ENCODE measurements around the gene CC2D1A. TPM values are rescaled to one million over a fixed set of nuclear protein-coding genes. Genes with fewer than 3 reads are reported as not detected.

The CC2D1A gene
- total RNA-seq, 1 donor from 2014 or later: 20.1 TPM

DNA sequence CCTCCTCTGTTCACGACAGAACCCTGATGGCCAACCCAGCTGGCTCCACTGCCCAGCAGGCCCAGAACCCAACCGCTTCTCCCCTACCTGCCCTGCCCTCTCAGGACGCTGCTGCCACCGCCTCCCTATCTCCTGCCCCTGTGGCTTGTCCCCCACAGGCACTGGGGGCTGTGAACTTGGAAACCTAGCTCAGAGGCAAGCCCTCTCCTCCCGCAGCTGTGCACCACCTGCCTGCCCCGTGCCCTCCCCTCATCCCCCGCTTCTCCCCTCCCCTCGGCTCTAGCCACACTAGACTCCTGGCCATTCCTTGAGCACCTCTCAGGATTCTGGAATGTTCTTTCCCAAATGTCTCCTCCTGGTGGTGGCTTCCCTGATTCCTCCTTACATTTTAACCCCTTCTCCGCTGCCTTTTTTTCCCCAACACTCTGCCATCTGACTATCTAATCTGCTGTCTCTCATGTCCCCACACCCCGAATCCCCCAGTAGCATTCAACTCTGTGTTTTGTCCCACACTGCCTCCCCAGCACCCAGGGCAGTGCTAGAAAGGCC lies 22.4 kb upstream of the CC2D1A start:
- no peak for DNase-seq
- H3K36me3 ChIP-seq: no peaks in the 10 kb centered on the region
- TF ChIP-seq, protein P1, sequence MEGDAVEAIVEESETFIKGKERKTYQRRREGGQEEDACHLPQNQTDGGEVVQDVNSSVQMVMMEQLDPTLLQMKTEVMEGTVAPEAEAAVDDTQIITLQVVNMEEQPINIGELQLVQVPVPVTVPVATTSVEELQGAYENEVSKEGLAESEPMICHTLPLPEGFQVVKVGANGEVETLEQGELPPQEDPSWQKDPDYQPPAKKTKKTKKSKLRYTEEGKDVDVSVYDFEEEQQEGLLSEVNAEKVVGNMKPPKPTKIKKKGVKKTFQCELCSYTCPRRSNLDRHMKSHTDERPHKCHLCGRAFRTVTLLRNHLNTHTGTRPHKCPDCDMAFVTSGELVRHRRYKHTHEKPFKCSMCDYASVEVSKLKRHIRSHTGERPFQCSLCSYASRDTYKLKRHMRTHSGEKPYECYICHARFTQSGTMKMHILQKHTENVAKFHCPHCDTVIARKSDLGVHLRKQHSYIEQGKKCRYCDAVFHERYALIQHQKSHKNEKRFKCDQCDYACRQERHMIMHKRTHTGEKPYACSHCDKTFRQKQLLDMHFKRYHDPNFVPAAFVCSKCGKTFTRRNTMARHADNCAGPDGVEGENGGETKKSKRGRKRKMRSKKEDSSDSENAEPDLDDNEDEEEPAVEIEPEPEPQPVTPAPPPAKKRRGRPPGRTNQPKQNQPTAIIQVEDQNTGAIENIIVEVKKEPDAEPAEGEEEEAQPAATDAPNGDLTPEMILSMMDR (IDR thresholded peaks at IDR 0.05; ENCODE audit: borderline replicate concordance): no peak
- no peak overlapping the region for H3K4me3 ChIP-seq
- peaks cover 35% of the 10 kb centered on the region for H3K4me1 ChIP-seq
- no peak overlapping the region for H3K27ac ChIP-seq (replicated peaks)
- no peaks in the 10 kb centered on the region for H3K9me3 ChIP-seq (replicated peaks)
- intact Hi-C loops (cut with micrococcal nuclease): no loop called here
- H3K27me3 ChIP-seq (ENCODE audit: low read depth): no peaks in the 10 kb centered on the region

DNA sequence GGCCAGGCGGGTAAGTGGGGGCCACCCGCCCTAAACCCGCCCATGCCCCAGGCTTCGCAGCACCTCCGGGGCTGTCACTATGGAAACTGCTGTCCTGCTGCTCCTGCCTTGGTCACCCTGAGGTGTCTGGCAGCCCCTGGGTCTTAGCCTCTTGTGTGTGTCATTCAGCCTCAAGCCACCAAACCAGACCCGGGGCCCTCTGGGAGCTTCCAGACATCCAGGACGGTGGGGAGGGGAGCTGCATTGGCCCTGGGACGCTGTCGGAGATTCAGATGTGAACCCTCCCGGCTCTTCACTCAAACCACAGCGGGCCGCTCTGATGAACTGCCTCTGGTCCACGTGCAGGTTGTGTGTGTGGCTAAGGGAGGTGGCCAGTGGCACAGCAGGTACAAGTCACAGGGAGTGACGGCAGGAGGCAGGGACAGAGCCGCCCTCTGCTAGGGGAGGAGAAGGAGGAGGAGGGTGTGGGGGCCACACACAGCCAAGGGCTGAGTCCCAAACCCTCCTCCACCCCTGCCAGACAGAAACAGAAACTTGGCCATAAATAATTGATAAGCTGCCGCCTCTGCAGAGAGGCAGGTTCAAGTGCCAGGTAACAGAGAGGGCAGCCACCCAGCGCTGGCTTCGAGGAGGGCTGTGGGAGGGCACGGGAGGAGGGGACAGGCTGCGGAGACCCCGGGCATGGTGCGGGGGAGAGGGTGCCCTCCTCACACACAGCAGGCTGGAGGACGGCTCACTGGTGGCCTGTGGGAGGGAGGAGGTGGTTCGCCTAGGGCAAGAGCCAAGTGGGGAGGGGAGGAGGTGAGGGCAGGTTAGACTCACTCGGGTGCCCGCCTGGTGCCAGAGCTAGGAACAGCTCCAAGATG lies 21.0 kb upstream of the CC2D1A start:
- TF ChIP-seq, protein P1 (IDR thresholded peaks at IDR 0.05; ENCODE audit: borderline replicate concordance): no peak
- H3K36me3 ChIP-seq: no peaks in the 10 kb centered on the region
- H3K4me1 ChIP-seq: peaks cover 30% of the 10 kb centered on the region
- no peak overlapping the region for H3K27ac ChIP-seq (replicated peaks)
- no peak overlapping the region for H3K4me3 ChIP-seq
- intact Hi-C loops (cut with micrococcal nuclease): no loop called here
- no peaks in the 10 kb centered on the region for H3K9me3 ChIP-seq (replicated peaks)
- DNase-seq: no peak
- H3K27me3 ChIP-seq (ENCODE audit: low read depth): no peaks in the 10 kb centered on the region

DNA sequence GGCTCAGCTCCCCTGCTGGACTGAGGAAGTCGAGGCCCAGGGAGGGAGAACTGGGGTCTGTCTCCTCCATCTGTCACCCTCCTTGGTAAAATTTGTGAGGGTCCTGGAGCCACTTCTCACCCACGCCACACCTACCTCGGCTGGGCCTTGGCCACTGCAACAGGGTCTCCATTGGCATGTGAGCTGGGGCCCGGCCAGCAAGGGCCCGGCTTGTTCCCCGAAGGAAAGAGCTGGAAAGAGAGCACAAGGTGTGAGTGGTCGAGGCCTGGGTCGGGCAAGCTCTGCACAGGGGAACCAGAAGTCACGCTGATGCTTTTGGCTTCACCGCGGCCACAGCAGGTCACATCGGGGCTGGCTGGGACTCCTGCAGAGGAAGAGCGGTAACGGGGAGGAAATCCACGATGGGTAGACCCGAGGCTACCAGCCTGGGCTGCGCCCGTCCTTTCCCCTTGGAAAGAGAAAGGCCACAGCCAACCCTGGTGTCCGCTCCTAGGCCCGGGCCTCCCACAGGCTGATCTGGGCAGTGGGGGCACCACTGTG lies 20.1 kb upstream of the CC2D1A start:
- DNase-seq: no peak
- H3K27me3 ChIP-seq (ENCODE audit: low read depth): no peaks in the 10 kb centered on the region
- no peaks in the 10 kb centered on the region for H3K36me3 ChIP-seq
- H3K4me1 ChIP-seq: peaks cover 21% of the 10 kb centered on the region
- TF ChIP-seq, protein P1 (IDR thresholded peaks at IDR 0.05; ENCODE audit: borderline replicate concordance): no peak
- no peak overlapping the region for H3K4me3 ChIP-seq
- intact Hi-C loops (cut with micrococcal nuclease): no loop called here
- no peak overlapping the region for H3K27ac ChIP-seq (replicated peaks)
- H3K9me3 ChIP-seq (replicated peaks): no peaks in the 10 kb centered on the region

- no peak for DNase-seq
- intact Hi-C loops (cut with micrococcal nuclease): no loop called here
- TF ChIP-seq, protein P1 (IDR thresholded peaks at IDR 0.05; ENCODE audit: borderline replicate concordance): no peak
These were observed 19.0 kb upstream of the CC2D1A start for GRCh38 chr19:13887018-13887436.

GRCh38 chr19:13887517-13887916 lies 18.5 kb upstream of the CC2D1A start:
- no peak overlapping the region for H3K27ac ChIP-seq (replicated peaks)
- H3K27me3 ChIP-seq (ENCODE audit: low read depth): no peaks in the 10 kb centered on the region
- H3K9me3 ChIP-seq (replicated peaks): no peaks in the 10 kb centered on the region
- H3K4me1 ChIP-seq: peaks cover 6% of the 10 kb centered on the region
- no peak overlapping the region for H3K4me3 ChIP-seq
- DNase-seq: no peak
- intact Hi-C loops (cut with micrococcal nuclease): no loop called here
- no peaks in the 10 kb centered on the region for H3K36me3 ChIP-seq
- TF ChIP-seq, protein P1 (IDR thresholded peaks at IDR 0.05; ENCODE audit: borderline replicate concordance): no peak

More at GRCh38 chr19:13887018-13887436, 19.0 kb upstream of the CC2D1A start:
- H3K9me3 ChIP-seq (replicated peaks): no peaks in the 10 kb centered on the region
- H3K4me1 ChIP-seq: peaks cover 10% of the 10 kb centered on the region
- H3K36me3 ChIP-seq: no peaks in the 10 kb centered on the region
- H3K4me3 ChIP-seq: no peak overlapping the region
- no peak overlapping the region for H3K27ac ChIP-seq (replicated peaks)
- H3K27me3 ChIP-seq (ENCODE audit: low read depth): no peaks in the 10 kb centered on the region

All from left ventricle myocardium inferior (tissue), 1 donor.